Heart left ventricle (tissue), 13 donors: ENCODE data around the gene ALOX5AP.

Experiments used
- CTCF ChIP-seq, 12 donors: fragments of 200-600 bp; sonication (generic) in 4 of 12; IDR thresholded peaks; one replicate each; pipeline versions ENCODE4 v1.5.0 to v1.8.0; 2018 to 2022; ENCODE audit warnings: antibody characterized with exemption in 12 of 12, mild to moderate bottlenecking in 5 of 12
- POLR2A ChIP-seq, 2 donors: fragments of 450-650 bp; IDR thresholded peaks; one replicate each; pipeline ENCODE4 v1.6.1; 2017; ENCODE audit warnings: antibody characterized with exemption in 2 of 2, mild to moderate bottlenecking in 2 of 2, moderate library complexity in 2 of 2
- donor health status: ischemic (EF 13 %, LVEDD 7.1; RV severe dilation, severe dysfunction).
- donor health status: DM: no; HTN: yes; CAD: no.
- donor health status: DM: no; HTN: no; CAD: no.
- donor health status: ischemic (EF 25% LVEDD 6.9; RV normal size, moderate dysfunction).
- donor health status: ischemic (EF 25% LVEDD 5.7; RV mildly dilated, moderate dysfunction).
- donor health status: ischemic (EF 35%, LVEDD 5.7; RV mildly dilated, moderate dysfunction).
- donor health status: nonischemic (EF 11% LVEDD 7.7; RV severe dilation, severe dysfunction).
- donor health status: DM: yes; HTN: yes; CAD: no.
- donor health status: PGD.
- donor health status: ischemic (EF 29% LVEDD 5.4; RV normal size, mild dysfunction).
- donor health status: nonischemic (EF 23%, LVEDD 6.1; RV moderate dilation, normal function).

GRCh38 chr13:30742901-30743300 is 7.6 kb downstream of the ALOX5AP start:
- no peak for TF ChIP-seq CTCF (IDR thresholded peaks at IDR 0.05)
- TF ChIP-seq POLR2A (IDR thresholded peaks at IDR 0.05), result no peak
